Ishikawa (cell line): ENCODE data around the gene LRRC74B.

Experiments used
- CEBPB ChIP-seq: IDR thresholded peaks from 2 replicates; pipeline ENCODE4 v1.6.1; 2012
- CREB1 ChIP-seq: IDR thresholded peaks from 2 replicates; pipeline ENCODE4 v1.6.1; 2012; ENCODE audit warnings: low read depth
- EGR1 ChIP-seq: IDR thresholded peaks from 2 replicates; pipeline ENCODE4 v1.6.1; 2012
- EP300 ChIP-seq: IDR thresholded peaks from 2 replicates; pipeline ENCODE4 v1.6.1; 2012; ENCODE audit warnings: borderline replicate concordance
- FOXM1 ChIP-seq: IDR thresholded peaks from 2 replicates; pipeline ENCODE4 v1.6.1; 2012; ENCODE audit warnings: low read depth, borderline replicate concordance
- NFIC ChIP-seq: IDR thresholded peaks from 2 replicates; pipeline ENCODE4 v1.6.1; 2012
- RAD21 ChIP-seq: IDR thresholded peaks from 2 replicates; pipeline ENCODE4 v1.6.1; 2012; ENCODE audit warnings: low read depth
- TAF1 ChIP-seq: IDR thresholded peaks from 2 replicates; pipeline ENCODE4 v1.6.1; 2012; ENCODE audit warnings: low read depth, mild to moderate bottlenecking
- TCF12 ChIP-seq: IDR thresholded peaks from 2 replicates; pipeline ENCODE4 v1.6.1; 2012; ENCODE audit warnings: low read depth
- TEAD4 ChIP-seq: IDR thresholded peaks from 2 replicates; pipeline ENCODE4 v1.6.1; 2012
- YY1 ChIP-seq: IDR thresholded peaks from 2 replicates; pipeline ENCODE4 v1.6.1; 2012; ENCODE audit warnings: low read depth
- ZBTB7A ChIP-seq: IDR thresholded peaks from 2 replicates; pipeline ENCODE4 v1.6.1; 2012; ENCODE audit warnings: low read depth
- TF ChIP-seq, protein P1 (sequence below): IDR thresholded peaks from 2 replicates; pipeline ENCODE4 v1.6.1; 2012; ENCODE audit warnings: low read depth, mild to moderate bottlenecking
- TF ChIP-seq, protein P2 (sequence below): IDR thresholded peaks from 2 replicates; pipeline ENCODE4 v1.6.1; 2012
- TF ChIP-seq, protein P3 (sequence below): IDR thresholded peaks from 2 replicates; pipeline ENCODE4 v1.6.1; 2012

LRRC74B gene

DNA sequence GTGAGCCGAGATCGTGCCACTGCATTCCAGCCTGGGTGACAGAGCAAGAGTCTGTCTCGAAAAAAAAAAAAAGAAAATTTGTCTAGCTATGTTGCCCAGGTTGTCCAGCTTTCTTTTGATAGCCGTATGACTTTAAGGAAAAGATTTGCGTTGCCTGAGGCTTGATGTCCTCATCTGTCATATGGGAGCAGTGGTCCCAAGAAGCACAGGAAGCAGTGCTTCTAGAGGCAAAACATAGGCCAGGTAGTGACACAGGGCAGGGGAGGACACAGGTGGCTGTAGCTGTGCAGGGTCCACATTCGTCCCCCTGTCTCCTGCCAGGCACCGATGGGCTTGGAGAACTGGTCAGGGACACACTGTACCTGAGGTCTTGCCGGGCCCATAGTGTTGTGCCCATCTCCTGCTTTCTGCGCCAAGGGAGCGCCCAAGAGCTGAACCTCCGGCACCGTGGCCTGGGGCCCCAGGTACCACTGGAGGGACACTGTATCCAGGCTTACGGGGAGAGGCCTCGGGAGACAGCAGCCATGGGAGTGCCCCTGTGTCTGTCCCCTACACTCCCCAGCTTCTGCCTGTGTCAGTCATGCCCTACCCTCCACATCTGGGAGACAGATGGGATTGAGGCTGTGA, 1.4 kb downstream of the LRRC74B start:
- TF ChIP-seq, protein P1, sequence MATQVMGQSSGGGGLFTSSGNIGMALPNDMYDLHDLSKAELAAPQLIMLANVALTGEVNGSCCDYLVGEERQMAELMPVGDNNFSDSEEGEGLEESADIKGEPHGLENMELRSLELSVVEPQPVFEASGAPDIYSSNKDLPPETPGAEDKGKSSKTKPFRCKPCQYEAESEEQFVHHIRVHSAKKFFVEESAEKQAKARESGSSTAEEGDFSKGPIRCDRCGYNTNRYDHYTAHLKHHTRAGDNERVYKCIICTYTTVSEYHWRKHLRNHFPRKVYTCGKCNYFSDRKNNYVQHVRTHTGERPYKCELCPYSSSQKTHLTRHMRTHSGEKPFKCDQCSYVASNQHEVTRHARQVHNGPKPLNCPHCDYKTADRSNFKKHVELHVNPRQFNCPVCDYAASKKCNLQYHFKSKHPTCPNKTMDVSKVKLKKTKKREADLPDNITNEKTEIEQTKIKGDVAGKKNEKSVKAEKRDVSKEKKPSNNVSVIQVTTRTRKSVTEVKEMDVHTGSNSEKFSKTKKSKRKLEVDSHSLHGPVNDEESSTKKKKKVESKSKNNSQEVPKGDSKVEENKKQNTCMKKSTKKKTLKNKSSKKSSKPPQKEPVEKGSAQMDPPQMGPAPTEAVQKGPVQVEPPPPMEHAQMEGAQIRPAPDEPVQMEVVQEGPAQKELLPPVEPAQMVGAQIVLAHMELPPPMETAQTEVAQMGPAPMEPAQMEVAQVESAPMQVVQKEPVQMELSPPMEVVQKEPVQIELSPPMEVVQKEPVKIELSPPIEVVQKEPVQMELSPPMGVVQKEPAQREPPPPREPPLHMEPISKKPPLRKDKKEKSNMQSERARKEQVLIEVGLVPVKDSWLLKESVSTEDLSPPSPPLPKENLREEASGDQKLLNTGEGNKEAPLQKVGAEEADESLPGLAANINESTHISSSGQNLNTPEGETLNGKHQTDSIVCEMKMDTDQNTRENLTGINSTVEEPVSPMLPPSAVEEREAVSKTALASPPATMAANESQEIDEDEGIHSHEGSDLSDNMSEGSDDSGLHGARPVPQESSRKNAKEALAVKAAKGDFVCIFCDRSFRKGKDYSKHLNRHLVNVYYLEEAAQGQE = no peak
- no peak for TF ChIP-seq TAF1
- no peak for TF ChIP-seq CREB1
- TF ChIP-seq RAD21 = no peak
- TF ChIP-seq YY1 = no peak
- TF ChIP-seq TEAD4 = no peak
- no peak for TF ChIP-seq EGR1
- TF ChIP-seq EP300 = no peak
- no peak for TF ChIP-seq ZBTB7A
- TF ChIP-seq, protein P2, sequence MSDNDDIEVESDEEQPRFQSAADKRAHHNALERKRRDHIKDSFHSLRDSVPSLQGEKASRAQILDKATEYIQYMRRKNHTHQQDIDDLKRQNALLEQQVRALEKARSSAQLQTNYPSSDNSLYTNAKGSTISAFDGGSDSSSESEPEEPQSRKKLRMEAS = no peak

DNA sequence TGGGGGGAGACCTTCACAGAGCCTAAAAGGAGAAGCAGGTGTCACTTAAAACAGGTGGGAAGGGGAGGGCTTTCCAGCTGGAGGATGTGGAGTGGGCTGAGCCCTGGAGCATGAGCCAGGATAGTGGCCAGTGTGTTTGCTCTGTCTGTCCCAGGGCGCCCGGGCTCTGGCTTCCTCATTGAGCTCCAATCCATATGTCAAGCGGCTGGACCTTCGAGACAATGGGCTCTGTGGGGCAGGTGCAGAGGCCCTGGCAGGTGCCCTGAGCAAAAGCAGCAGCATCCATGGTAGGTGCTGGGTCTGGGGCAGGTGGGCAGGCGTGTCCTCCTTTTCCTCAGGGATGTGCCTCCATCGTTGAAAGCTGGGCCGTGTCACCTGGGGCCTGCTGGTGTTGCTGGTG, 2.0 kb downstream of the LRRC74B start:
- TF ChIP-seq ZBTB7A (no peak), TEAD4 (no peak), EGR1 (no peak), RAD21 (no peak), EP300 (no peak), CEBPB (no peak)
- TF ChIP-seq, protein P2 = no peak
- TF ChIP-seq, protein P3, sequence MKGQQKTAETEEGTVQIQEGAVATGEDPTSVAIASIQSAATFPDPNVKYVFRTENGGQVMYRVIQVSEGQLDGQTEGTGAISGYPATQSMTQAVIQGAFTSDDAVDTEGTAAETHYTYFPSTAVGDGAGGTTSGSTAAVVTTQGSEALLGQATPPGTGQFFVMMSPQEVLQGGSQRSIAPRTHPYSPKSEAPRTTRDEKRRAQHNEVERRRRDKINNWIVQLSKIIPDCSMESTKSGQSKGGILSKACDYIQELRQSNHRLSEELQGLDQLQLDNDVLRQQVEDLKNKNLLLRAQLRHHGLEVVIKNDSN = no peak
- TF ChIP-seq, protein P1 = no peak

DNA sequence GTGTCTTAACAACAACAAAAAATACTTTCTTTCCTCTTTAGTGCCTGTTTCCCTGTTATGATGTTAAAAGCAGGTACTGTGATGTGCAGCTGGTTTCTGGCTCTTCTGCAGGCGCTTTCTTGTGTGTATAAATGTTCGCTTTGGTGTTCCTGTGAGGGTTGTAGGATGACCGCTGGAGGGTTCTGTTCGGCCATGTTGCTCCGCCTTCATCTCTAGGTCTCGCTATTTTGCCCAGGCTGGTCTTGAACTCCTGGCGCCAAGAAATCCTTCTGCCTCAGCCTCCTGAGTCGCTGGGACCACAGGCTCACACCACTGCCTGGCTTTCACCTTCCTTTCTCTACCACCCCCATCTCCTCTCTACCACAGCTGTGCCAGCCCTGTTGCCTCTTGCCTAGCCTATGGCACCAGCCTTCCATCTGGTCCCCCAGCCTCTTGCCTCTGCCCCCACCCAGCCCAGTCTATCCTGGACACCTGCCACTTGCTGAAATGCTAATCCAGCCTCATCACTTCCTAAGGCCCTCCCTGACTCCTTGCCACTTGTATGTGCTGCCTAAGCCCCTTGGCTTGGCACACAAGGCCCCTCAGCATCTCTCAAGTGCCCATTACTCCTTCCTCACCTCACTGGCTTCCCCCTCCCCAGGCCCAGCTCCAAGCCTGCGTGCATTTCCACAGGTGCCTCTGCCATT, 5.5 kb downstream of the LRRC74B start:
- TF ChIP-seq TCF12 (no peak), TAF1 (no peak), YY1 (no peak), RAD21 (no peak), ZBTB7A (no peak), TEAD4 (no peak), CREB1 (no peak), EP300 (no peak), FOXM1 (no peak), EGR1 (no peak), NFIC (no peak)
- TF ChIP-seq, protein P2 = no peak
- TF ChIP-seq, protein P3 = no peak

DNA sequence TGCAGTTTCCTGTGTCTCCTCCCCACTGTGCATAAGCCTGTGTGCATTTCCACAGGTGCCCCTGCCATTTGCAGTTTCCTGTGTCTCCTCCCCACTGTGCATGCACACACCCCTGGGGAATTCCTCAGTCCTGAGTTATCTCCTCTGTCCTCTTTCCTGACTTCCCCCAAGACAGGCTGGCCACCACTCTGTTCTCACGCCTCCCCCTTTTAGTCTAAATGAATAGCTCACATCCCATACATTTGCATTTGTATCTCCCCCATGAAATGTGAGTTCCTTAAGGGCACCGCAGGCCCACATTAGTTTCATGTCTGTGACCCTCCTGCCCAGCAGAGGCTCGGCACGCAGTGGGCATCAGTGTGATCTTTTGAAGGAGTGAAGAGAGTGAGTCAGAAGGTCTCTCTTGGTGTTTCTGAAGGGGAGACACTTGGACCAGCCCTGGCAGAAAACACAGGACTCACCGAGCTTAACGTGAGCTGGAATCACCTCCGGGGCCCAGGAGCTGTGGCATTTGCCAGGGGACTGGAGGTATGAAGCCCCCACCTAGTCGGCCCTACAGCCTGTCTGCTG, 6.2 kb downstream of the LRRC74B start:
- TF ChIP-seq ZBTB7A (no peak), EP300 (no peak), CREB1 (no peak), FOXM1 (no peak), EGR1 (no peak), NFIC (no peak)
- TF ChIP-seq, protein P2 = no peak

DNA sequence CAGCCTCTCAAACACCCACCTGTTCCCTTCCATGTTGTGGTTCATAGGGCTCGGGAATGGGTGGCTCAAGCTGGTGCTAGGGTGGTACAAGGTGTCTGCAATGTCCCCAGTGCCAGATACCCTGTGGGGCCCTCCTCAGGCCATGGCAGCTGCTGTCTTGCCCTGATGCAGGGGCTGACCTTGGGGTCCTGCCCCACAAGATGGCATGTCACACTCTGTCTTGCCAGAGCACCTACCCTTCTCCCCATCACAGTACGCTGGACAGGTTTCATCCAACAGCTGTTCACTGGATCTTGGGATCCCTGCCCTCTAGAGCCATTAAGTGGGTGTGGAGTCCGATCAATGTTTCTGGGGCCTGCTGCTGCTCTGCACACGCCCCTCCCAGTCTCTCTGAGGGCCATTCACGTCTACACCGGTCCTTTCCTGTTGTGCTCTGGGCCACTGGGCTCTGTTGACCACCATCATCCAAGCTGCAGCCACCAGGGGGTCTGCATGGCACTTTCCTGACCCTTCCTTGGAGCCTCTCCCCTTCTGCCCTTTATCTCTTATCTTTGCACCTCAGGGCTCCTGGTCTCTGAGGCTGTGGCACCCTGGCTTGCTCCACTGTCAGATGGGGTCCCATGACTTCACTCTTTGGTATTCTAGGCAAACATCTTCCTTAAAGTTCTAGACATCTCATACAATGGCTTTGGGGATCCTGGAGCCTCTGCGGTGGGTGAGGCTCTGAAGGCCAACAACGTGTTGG, 7.1 kb downstream of the LRRC74B start:
- TF ChIP-seq, protein P1 = no peak
- no peak for TF ChIP-seq TCF12
- TF ChIP-seq, protein P2 = no peak
- no peak for TF ChIP-seq NFIC
- no peak for TF ChIP-seq CREB1
- TF ChIP-seq EP300 = no peak
- TF ChIP-seq TEAD4 = no peak
- no peak for TF ChIP-seq EGR1
- no peak for TF ChIP-seq ZBTB7A
- no peak for TF ChIP-seq YY1
- no peak for TF ChIP-seq CEBPB
- TF ChIP-seq, protein P3 = no peak
- no peak for TF ChIP-seq FOXM1
- TF ChIP-seq TAF1 = no peak
- TF ChIP-seq RAD21 = no peak
